Left lung (tissue), 14 donors: ENCODE data around the gene HAPLN2. TPM values are rescaled to one million over a fixed set of nuclear protein-coding genes. Genes with fewer than 3 reads are reported as not detected.

Experiments used
- ATAC-seq: fragments of 200-7000 bp; cut with Tn5 transposase; one replicate; pipeline ENCODE4 v1.9.1; 2020; ENCODE audit warnings: moderate library complexity
- DNase-seq, 4 donors: peaks; one replicate each; pipeline ENCODE4 v3.0.0-alpha.2; 2013 to 2020
- H3K27ac ChIP-seq, 2 donors: fragments of 200-600 bp; sonication (generic) in 1 of 2; one replicate each; pipeline versions ENCODE4 v1.5.0 to v1.8.0; 2020 to 2021
- H3K27me3 ChIP-seq, 2 donors: fragments of 200-600 bp; sonication (generic) in 1 of 2; one replicate each; pipeline versions ENCODE4 v1.5.0 to v1.8.0; 2020 to 2021
- H3K36me3 ChIP-seq, 2 donors: fragments of 200-600 bp; sonication (generic) in 1 of 2; one replicate each; pipeline versions ENCODE4 v1.5.0 to v1.8.0; 2020 to 2021
- H3K4me1 ChIP-seq, 2 donors: fragments of 200-600 bp; one replicate each; pipeline ENCODE4 v1.8.0; 2021
- H3K4me3 ChIP-seq, 2 donors: fragments of 200-600 bp; sonication (generic) in 1 of 2; one replicate each; pipeline versions ENCODE4 v1.5.0 to v1.8.0; 2020 to 2021; ENCODE audit warnings: mild to moderate bottlenecking in 1 of 2
- H3K9me3 ChIP-seq, 2 donors: fragments of 200-600 bp; sonication (generic) in 1 of 2; one replicate each; pipeline versions ENCODE4 v1.5.0 to v1.8.0; 2020 to 2021
- CTCF ChIP-seq, 2 donors: fragments of 200-600 bp; sonication (generic) in 1 of 2; IDR thresholded peaks; one replicate each; pipeline versions ENCODE4 v1.5.0 to v1.8.0; 2021; ENCODE audit warnings: antibody characterized with exemption in 2 of 2
- intact Hi-C, 2 donors: fragments of 100-400 bp; cut with DNase I; formaldehyde crosslinking; loops; one replicate each; pipeline versions ENCODE4 v1.11.2 to v1.14.2; 2022
- long read RNA-seq, 12 donors: library from polyadenylated mRNA in 2 of 12; unstranded in 2 of 12; transcript quantifications; one replicate each; pipeline ENCODE4 v2.0.0 and lab custom pipeline, GENCODE V29; 2019 to 2026
- polyA plus RNA-seq, 6 donors: library from polyadenylated mRNA; unstranded; fragments of 120-200 nt; gene quantifications; one replicate each; pipeline ENCODE4 v1.2.1, GENCODE V29; 2013; ENCODE audit not compliant: insufficient read length in 6 of 6
- total RNA-seq, 2 donors: library from RNA; stranded (reverse); fragmentation: NEBNext Ultra II Directional; extraction: Animal tissue kit (Norgen Biotek cat#: 25700); gene quantifications; one replicate each; pipeline ENCODE4 v1.2.1, GENCODE V29; 2021
- donor health status: DM: no; HTN: yes; CAD: no.
- donor health status: DM: no; HTN: no; CAD: no.

Gene HAPLN2
- under 1 TPM in 1 of 2 donors, not detected in 1; 0.18 TPM for total RNA-seq
- polyA plus RNA-seq = under 1 TPM; 0.15 to 0.50 (median 0.33) TPM
- long read RNA-seq, donor 1 = 0 reads
- long read RNA-seq, donor 2 = 0 reads
- long read RNA-seq, donor 3 = 0 reads
- long read RNA-seq, donor 4 = 0 reads
- long read RNA-seq, donor 5 = 0 reads
- long read RNA-seq, donor 6 = 0 reads
- long read RNA-seq, donor 7 = 0 reads
- long read RNA-seq, donor 8 = 0 reads
- long read RNA-seq, donor 9 = 0 reads
- long read RNA-seq, donor 10, partial matches to known transcripts = 0 of 1 reads
- long read RNA-seq, donor 10, other reads (novel, unspliced or antisense) = 1 of 1 reads
- long read RNA-seq, donor 11, partial matches to known transcripts = 0 of 6 reads
- long read RNA-seq, donor 11, other reads (novel, unspliced or antisense) = 0 of 6 reads
- long read RNA-seq, donor 12 = 0 reads

- Histone ChIP-seq H3K4me3 (no peak within 1 kb of the TSS), H3K4me1 (peaks cover 2 to 5% of the 10 kb centered on the region in 2 donors), H3K9me3 (no peaks in the 10 kb centered on the region), H3K36me3 (no peaks in the 10 kb centered on the region), H3K27ac (no peak within 1 kb of the TSS), H3K27me3 (peaks cover 9 to 82% of the 10 kb centered on the region in 2 donors)
- intact Hi-C loops = no loop called here
- ATAC-seq (no peak), DNase-seq (no peak)
- TF ChIP-seq CTCF (IDR thresholded peaks at IDR 0.05) = peak in 1 of 2 donors; percentile 12
Observed at GRCh38 chr1:156618853-156619581, at the start of gene HAPLN2. Gene HAPLN2 (plus strand): TSS chr1:156619415. CDS start chr1:156623491, 4,076 bp downstream.

GRCh38 chr1:156571261-156571852, 47.9 kb upstream of the HAPLN2 start:
- H3K4me3 ChIP-seq = no peak overlapping the region
- H3K9me3 ChIP-seq = no peaks in the 10 kb centered on the region
- DNase-seq = peak in 1 of 4 donors; percentile 33
- intact Hi-C loops = no loop called here
- H3K27me3 ChIP-seq = peaks cover 0 to 6% of the 10 kb centered on the region in 2 donors
- peak; percentile 65 for ATAC-seq
- peaks cover 14 to 18% of the 10 kb centered on the region in 2 donors for H3K4me1 ChIP-seq
- no peak overlapping the region for H3K27ac ChIP-seq
- TF ChIP-seq CTCF (IDR thresholded peaks at IDR 0.05) = no peak
- no peaks in the 10 kb centered on the region for H3K36me3 ChIP-seq

- H3K9me3 ChIP-seq = no peaks in the 10 kb centered on the region
- peak; percentile 67 to 93 (median 90) for DNase-seq
- intact Hi-C loops = no loop called here
- no peaks in the 10 kb centered on the region for H3K36me3 ChIP-seq
- H3K27me3 ChIP-seq = peaks cover 0 to 6% of the 10 kb centered on the region in 2 donors
- no peak within 1 kb of the TSS for H3K27ac ChIP-seq
- ATAC-seq = peak; percentile 96
- no peak for TF ChIP-seq CTCF (IDR thresholded peaks at IDR 0.05)
- peak within 1 kb of the TSS; percentile 33 to 41 for H3K4me3 ChIP-seq
- peaks cover 14 to 18% of the 10 kb centered on the region in 2 donors for H3K4me1 ChIP-seq
Observed at GRCh38 chr1:156571919-156572662, 47.1 kb upstream of the HAPLN2 start, which contains the start of gene IQGAP3. Gene IQGAP3 (minus strand): TSS chr1:156572565. CDS start chr1:156572529, 36 bp downstream.

- TF ChIP-seq CTCF (IDR thresholded peaks at IDR 0.05) = no peak
- DNase-seq (no peak), ATAC-seq (no peak)
- Histone ChIP-seq H3K4me1 (peaks cover 14 to 18% of the 10 kb centered on the region in 2 donors), H3K9me3 (no peaks in the 10 kb centered on the region), H3K27ac (no peak overlapping the region), H3K27me3 (peaks cover 0 to 6% of the 10 kb centered on the region in 2 donors), H3K4me3 (peak overlapping the region; percentile 33 to 41), H3K36me3 (no peaks in the 10 kb centered on the region)
- intact Hi-C loops = no loop called here
Observed at GRCh38 chr1:156572663-156573018, 46.6 kb upstream of the HAPLN2 start.
